CD4-positive, alpha-beta T cell treated with Interleukin-6 for 4 hours (primary cell): Measurements from ENCODE around the gene CORO1C.
"Not testable (repeated sequence)": the region's sequence is repeated elsewhere in the genome, so short reads cannot be mapped to it uniquely, and the experiment has no call there.

Experiments
- DNase-seq: peaks from one replicate; pipeline ENCODE4 v3.0.0-alpha.2; 2020; ENCODE audit warnings: mixed read lengths

CORO1C gene

GRCh38 chr12:108633081-108633533, 98.2 kb downstream of the CORO1C start:
- DNase-seq: no peak

- DNase-seq: not testable (repeated sequence)
Observed at GRCh38 chr12:108631261-108631660, 100.1 kb downstream of the CORO1C start.

GRCh38 chr12:108630481-108631207, 100.7 kb downstream of the CORO1C start:
- DNase-seq: no peak

GRCh38 chr12:108629824-108630476, 101.4 kb downstream of the CORO1C start:
- peak; percentile 71 for DNase-seq

GRCh38 chr12:108629151-108629550, 102.2 kb downstream of the CORO1C start:
- no peak for DNase-seq

GRCh38 chr12:108627134-108627920, 104.0 kb downstream of the CORO1C start:
- no peak for DNase-seq

- no peak for DNase-seq
Observed at GRCh38 chr12:108625228-108625627, 106.1 kb downstream of the CORO1C start.

GRCh38 chr12:108623577-108623976, 107.7 kb downstream of the CORO1C start:
- no peak for DNase-seq

GRCh38 chr12:108622921-108623514, 108.3 kb downstream of the CORO1C start:
- no peak for DNase-seq

GRCh38 chr12:108622421-108622820, 108.9 kb downstream of the CORO1C start:
- no peak for DNase-seq

GRCh38 chr12:108621161-108621560, 110.2 kb downstream of the CORO1C start:
- no peak for DNase-seq

- DNase-seq: no peak
Observed at GRCh38 chr12:108620236-108620879, 111.0 kb downstream of the CORO1C start.

GRCh38 chr12:108619369-108620160, 111.8 kb downstream of the CORO1C start:
- no peak for DNase-seq

- not testable (repeated sequence) for DNase-seq
Observed at GRCh38 chr12:108618953-108619274, 112.4 kb downstream of the CORO1C start.

GRCh38 chr12:108618079-108618952, 113.0 kb downstream of the CORO1C start:
- peak; percentile 84 for DNase-seq

- peak; percentile 77 for DNase-seq
Observed at GRCh38 chr12:108616941-108617858, 114.1 kb downstream of the CORO1C start.

- DNase-seq: no peak
Observed at GRCh38 chr12:108616359-108616758, 115.0 kb downstream of the CORO1C start.

- no peak for DNase-seq
Observed at GRCh38 chr12:108615918-108616317, 115.4 kb downstream of the CORO1C start.

- no peak for DNase-seq
Observed at GRCh38 chr12:108614639-108615038, 116.7 kb downstream of the CORO1C start.

GRCh38 chr12:108614041-108614440, 117.3 kb downstream of the CORO1C start:
- DNase-seq: no peak
